Measurements from ENCODE around the gene UBE2O.

The UBE2O gene

DNA sequence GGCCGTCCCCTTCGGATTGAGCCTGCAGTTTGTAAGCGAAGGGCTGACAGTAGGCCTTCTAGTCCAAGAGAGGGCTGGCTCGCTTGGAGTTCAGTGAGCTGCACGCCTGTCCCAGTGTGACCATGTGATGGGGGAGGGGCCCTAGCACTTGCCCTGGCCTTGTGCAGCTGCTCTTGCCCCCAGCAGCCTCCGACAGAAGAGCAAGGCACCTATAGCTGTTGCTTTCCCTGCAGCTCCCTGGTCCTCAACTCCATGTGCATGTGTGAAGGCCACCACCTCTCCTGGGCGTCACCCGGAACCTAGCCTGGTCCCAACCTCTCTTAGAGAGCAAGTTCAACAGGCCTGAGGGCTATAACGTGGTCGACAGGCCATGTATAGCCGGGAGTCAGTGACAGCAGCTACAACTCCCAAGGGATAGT, 62.9 kb downstream of the UBE2O start:
- DNase-seq (ENCODE audit: low read depth in 2 of 2), result no peak

DNA sequence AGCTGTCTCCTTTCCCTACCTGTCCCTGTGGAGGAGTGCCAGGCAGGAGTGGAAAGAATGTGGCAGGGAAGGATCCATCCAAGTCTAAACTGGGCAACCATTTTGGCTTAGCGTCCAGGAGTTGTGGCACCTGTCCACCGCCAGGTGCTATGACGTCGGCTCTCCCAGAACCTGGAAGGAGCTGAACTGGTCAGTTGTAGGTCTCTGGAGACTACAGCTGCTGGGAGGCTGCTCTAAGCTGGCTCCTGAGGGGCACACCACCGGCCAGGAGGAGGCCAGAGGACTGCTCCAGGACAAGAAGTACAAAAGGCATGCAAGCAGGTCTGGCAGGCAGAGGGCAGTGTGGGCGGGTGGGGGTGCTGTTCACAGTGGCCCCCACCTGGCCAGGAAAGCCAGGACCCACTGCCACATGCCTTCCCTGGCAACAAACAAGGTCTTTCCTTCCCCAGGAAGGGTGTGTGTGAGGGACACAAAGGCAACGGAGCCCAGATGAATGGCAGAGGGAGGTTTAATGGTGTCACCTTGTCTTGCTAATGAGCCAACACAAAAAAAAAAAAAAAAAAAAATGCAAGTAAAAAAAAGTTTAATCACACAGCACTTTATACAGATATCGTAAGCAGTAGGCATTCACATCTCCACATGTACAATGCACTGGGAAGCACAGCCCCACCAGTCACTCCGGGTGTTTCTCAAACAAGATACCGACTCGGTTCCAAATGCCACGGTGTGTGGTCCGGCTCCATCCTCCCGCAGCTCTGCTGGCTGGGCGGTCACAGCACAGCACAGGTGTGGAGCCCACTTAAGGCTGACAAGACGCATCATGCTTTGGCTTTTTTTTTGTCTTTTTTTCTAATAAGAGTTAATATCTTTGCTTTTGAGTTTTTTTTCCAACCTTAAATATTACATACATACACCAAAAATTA, 63.7 kb downstream of the UBE2O start:
- no peak for DNase-seq (ENCODE audit: low read depth in 2 of 2)

DNA sequence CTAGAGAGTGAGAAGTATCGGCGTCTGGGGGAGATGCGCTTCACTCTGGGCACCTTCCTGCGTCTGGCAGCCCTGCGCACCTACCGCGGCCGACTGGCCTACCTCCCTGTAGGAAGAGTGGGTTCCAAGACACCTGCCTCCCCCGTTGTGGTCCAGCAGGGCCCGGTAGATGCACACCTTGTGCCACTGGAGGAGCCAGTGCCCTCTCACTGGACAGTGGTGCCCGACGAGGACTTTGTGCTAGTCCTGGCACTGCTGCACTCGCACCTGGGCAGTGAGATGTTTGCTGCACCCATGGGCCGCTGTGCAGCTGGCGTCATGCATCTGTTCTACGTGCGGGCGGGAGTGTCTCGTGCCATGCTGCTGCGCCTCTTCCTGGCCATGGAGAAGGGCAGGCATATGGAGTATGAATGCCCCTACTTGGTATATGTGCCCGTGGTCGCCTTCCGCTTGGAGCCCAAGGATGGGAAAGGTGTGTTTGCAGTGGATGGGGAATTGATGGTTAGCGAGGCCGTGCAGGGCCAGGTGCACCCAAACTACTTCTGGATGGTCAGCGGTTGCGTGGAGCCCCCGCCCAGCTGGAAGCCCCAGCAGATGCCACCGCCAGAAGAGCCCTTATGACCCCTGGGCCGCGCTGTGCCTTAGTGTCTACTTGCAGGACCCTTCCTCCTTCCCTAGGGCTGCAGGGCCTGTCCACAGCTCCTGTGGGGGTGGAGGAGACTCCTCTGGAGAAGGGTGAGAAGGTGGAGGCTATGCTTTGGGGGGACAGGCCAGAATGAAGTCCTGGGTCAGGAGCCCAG, 65.8 kb downstream of the UBE2O start:
- no peak for DNase-seq (ENCODE audit: low read depth in 2 of 2)

DNA sequence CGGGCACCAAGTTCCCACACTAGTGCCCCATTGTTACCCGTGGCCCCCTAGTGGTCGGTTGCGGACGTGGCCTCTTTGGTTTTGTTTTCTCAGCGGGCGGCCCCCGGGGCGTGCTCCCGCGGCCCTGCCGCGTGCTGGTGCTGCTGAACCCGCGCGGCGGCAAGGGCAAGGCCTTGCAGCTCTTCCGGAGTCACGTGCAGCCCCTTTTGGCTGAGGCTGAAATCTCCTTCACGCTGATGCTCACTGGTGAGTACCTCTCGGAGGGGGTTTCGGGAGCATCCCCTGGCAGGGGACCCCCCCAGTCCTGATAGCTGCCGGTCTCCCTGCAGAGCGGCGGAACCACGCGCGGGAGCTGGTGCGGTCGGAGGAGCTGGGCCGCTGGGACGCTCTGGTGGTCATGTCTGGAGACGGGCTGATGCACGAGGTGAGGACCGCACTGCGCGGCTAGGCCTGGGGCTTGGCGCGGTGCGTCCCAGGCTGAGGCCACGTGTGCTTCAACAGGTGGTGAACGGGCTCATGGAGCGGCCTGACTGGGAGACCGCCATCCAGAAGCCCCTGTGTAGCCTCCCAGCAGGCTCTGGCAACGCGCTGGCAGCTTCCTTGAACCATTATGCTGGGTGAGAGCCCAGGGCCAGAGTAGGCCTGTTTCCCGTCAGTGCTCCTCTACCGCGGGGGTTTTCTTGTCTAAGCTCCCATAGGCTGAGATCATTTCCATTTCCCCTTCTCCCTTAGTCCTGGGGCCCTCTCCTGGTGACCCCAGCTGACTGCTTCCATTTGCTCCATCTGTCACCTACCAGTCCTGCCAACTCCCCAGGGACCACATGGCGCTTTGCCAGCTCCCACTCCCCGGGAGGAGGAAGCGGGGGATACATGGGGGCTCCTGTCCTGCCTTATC, 66.8 kb downstream of the UBE2O start:
- DNase-seq (ENCODE audit: low read depth in 2 of 2), result peak; percentile 63 to 78

DNA sequence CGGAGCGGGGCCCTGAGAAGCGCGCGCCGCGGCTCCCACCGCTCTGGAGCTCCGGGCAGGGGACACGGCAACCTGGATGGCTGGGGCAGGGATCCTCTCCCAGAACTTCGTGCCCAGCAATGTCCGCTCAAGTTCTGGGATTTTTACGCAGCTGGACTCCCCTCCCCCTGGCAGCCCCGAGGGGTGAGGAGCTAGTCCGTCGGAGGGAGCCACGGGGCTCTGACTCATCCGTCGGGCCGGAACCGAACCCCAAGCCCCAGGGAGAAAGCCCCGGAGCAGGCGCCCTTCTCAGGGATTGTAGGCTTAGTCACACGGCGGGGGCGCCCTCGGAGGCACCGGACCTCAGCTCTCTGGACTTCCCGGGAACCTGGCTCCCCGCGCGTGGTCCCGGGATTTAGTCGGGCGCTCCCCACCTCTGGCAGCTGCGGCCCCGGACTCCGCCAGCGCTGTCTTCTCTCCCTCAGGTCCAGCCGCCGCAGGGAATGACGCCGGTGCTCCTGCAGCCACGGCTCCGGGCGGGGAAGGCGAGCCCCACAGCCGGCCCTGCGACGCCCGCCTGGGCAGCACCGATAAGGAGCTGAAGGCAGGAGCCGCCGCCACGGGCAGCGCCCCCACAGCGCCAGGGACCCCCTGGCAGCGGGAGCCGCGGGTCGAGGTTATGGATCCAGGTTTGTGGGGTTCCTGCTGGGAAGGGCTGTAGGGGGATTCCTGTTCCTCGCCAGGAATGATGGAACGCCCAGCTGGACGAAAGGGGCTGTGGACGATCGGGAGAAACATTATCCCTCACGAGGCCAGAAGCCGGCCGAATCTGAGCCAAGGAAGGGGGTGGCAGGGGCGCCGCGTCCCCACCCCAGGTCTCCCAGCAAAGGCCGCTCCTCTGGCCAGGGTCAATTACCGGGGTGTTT, 67.7 kb downstream of the UBE2O start:
- peak in 1 of 2 donors; percentile 20 for DNase-seq (ENCODE audit: low read depth in 2 of 2)

DNA sequence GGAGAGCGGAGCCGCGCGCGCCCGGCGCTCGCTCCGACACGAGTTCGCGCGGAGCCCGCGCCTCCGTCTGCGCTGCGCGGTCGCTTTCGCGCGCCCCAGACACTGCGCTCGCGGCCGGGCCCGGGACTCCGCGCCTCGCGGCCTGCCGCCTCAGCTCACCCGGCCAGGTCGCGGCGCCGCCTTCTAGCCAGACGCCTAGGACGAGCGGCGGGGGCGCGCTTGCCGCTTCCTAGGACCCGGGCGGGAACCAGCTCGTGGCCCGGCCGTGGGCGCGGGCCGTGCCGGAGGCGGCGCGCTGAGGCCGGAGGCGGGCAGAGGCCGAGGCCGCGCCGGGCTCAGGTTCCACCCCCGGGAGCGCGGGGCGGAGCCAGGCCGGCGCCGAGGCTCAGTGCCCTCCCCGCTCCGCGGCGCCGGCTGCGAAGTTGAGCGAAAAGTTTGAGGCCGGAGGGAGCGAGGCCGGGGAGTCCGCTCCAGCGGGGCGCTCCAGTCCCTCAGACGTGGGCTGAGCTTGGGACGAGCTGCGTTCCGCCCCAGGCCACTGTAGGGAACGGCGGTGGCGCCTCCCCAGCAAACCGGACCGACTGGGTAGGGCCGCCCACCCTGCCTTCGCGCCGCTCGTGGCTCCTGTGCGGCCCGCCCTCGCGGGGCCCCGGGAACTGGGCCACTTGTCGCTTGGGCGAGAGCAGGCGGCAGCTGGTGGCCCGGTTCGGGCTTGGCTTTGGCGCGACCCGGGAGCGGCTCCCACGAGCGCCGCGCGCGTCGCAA, 68.5 kb downstream of the UBE2O start, which contains the start of gene SPHK1:
Gene SPHK1 (plus strand): TSS at position 388 of the 765 bp plus-strand sequence. CDS start 1,036 bp downstream, outside the sequence.
- DNase-seq (ENCODE audit: low read depth in 2 of 2), result peak; percentile 10 to 38

DNA sequence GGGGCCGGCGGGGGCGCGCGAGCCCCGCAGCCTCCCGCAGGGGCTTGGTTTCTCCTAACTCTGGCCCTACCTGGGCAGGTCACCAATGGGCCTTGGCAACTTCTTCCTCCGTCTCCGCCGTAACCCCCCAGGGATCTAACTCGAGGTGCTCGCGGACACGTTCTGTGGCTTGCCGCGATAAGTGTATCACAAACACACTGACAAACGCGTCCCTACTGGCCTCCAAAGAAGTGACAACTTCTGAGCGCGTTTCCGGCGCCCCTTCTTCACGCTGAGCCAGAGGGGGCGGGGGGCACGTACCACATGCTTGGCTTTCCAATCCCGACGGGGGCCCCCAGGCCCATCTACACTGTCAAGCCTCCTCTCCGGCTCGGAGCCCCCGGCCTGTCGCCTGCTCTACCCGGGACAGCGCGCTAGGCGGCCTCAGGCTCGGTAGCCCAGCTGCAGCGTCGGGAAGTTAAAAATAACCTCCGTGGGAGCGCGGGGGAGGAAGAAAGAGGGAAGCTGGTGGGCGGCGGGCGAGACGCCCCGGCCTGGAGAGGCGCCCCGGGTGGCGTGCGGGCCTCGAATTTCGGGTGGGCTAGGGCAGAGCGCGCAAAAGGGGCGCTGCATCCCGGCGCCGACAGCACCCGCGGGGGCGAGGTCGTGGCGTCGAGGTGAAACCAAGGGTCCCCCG, 69.3 kb downstream of the UBE2O start:
- peak in 1 of 2 donors; percentile 17 for DNase-seq (ENCODE audit: low read depth in 2 of 2)

DNA sequence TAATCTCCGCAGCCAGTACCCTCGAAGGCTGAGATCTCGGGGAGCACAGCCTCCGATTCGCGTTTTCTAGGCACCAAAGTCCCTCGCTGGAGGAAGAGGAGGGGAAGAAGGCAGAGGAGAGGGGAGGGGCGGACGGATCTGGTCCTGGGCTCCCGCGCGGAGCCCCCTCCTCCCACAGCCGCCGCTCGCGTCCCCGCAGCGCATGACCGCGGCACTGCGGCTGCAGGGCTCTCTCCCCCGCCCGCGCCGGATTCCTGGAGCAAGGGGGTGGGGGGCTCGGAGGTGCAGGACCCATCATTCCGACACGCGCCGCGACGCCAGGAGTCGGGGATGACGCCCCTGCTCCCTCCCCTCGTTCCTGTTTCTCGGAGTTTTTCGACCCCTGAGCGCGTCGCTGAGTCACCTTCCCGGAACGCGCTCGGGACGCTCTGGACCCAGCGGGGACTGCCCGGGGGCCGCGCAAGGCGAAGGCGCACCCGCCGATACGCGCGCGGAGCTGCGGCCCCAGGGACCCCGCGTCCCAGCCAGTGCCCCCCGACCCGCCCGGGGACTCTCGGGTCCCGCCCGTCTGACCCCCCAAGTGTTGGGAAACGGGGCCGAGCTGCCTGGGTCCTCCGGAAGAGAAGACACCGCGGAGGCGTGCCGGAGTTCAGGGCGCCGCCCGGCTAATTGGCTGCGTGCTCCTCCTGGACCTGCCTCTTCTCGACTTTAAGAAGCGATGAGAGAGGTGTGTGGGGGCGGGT, 70.0 kb downstream of the UBE2O start:
- peak; percentile 19 to 32 for DNase-seq (ENCODE audit: low read depth in 2 of 2)

DNA sequence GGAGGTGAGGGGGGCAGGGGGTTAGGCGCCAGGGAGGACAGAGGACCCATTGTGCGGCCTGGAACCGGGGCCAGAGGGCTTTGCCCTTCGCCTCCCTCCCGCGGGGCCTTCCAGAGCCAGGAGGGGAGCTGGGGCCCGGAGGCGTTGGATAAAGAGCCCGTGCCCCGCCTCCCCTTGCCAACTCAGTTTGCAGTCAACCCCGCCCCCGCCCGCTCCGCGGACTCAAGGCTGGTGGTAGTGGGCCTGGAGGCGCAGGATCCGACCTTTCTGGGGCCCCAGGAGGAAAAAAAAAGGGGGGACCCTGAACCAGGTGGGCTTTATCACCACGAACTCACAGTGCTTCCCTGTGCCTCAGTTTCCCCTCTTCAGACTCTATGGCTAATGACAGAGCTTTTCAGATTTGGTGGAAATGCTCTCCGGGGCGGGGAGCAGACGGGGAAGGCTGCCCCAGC, 70.6 kb downstream of the UBE2O start:
- DNase-seq (ENCODE audit: low read depth in 2 of 2), result no peak

DNA sequence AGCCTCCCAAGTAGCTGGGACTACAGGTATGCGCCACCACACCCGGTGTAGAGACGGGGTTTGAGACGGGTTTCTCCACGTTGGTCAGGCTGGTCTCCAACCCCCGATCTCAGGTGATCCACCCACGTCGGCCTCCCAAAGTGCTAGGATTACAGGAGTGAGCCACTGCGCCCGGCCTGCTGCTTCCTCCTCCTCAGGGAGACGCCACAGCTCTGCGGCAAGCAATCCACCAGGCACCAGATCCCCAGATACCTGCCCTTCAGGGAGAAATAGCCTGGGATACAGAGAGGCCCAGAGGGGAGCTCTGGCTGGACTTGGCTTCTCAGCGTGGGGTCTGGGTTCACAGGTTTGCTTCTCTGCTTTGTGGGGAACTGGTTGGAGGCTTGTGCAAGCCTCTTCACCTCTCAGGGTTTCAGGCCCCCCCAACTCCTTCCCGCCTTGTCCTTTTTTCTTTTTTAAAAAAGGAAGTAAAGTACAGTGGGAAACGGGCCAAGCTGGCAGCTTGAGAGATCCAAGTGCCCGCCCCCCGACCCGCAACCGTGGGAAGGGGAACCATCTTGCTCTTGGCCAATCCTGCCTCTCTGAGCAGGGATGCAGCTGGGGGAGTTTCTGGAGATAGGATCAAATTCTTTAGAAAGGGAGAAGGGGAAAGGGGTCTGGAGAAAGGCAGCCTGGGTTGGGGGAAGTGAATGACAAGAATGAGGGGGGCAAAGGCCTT, 71.2 kb downstream of the UBE2O start:
- no peak for DNase-seq (ENCODE audit: low read depth in 2 of 2)

DNA sequence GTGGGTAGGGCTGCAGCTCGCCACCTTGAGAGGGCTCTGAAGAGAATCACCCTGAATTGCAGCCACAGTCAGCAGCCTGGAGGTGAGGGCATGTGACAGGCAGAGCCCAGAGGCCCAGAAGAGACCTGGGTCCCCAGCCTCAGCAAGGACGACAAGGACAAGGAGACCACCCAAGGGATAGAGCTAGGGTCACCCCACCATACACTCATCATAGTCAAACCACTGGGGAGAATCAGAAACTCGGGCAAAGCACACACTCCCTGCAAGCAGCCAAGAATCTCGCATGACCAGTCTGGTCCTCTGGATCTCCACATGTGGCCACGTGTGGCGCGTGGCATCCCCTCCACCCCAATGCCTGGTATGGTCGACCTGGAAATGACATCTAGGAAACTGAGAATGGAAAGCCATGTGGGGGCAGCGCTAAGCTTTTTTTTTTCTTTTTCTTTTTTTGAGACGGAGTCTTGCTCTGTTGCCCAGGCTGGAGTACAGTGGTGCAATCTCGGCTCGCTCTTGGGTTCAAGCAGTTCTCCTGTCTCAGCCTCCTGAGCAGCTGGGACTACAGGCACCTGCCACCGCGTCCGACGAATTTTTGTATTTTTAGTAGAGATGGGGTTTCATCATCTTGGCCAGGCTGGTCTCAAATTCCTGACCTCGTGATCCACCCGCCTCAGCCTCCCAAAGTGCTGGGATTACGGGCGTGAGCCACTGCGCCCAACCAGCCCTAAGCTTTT, 73.1 kb downstream of the UBE2O start:
- DNase-seq (ENCODE audit: low read depth in 2 of 2), result no peak

DNA sequence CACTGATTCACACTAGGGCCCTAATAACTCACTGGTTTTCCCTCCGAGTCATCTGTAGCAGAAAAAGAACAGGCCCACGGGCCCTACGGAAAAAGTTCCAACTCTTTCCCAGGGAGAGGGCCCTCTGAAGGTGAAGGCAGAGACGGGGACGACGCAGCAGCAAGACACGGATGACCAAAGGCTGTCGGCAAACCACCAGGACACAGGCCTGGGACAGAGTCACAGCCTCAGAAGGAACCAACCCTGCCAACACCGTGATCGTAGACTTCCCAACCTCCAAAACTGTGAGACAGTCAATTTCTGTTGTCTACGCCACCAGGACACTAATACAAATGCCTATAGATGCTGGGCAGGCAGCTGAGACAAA, 73.7 kb downstream of the UBE2O start:
- no peak for DNase-seq (ENCODE audit: low read depth in 2 of 2)

DNA sequence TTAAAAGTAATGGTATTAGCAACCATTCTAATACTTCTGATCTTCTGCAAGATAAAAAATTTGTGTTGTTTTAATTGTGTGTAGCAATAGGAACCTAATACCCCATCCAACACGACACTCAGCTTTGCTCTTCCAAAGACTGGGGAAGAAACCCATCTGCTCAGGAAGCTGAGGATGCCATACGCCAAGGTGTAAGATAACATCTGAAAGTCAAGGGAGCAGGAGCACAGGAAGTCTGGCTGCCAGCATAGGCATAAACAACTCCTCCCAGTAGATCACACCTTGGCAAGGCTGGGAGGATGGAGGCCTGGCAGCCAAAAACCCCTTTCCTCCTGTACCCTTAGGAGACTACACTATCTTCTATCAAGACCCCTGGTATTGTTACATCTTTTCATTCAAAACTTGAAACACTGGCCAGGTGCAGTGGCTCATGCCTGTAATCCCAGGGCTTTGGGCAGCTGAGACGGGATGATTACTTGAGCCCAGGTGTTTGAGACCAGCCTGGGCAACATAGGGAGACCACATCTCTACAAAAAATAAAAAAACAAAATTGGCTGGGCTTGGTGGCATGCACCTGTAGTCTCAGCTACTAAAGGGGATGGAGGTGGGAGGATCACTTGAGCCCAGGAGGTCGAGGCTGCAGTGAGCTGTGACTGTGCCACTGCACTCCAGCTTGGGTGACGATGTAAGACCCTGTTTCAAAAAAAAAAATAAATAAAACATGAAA, 74.2 kb downstream of the UBE2O start:
- no peak for DNase-seq (ENCODE audit: low read depth in 2 of 2)

DNA sequence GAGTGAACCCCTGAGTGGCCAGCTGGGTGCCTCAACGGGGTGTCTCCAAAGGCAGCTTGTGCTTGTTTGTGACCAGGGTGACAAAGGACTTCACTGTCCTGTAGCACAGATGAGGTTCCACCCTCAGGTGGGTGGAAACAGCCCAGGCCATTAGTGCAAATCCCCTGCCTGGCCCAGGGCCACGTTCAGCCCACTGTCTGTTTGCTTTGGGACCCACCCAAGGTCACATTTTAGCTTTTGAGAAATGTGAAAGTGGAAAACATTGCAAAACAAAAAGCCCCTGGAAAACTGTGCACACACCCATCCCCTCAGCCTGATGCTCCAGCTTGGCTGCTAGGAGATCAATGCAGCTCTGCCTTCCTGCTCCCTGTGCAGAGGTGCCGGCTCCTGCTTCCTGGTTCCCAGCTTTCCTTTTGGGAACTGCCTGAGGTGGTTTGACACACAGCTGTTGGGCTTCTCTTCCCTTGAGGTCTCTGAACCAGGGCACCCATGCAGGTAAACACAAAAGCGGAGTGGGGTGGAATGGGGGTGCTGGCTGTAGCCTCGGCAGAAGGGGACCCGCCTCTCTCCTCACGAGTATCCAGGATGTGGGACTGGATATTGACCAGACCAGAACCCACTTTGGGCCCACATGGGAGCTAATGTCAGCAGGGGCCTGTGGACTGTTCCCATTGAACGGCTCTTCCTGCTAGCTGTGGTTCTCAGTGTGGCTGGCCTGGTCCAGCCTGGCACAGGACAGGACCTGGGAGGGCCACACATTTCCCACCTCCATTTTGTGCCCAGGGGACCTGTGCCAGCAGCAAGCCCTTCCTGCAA, 76.4 kb downstream of the UBE2O start:
- DNase-seq (ENCODE audit: low read depth in 2 of 2), result no peak
